ENCODE data around the gene AP3B1.
"Not testable (repeated sequence)": the region's sequence is repeated elsewhere in the genome, so short reads cannot be mapped to it uniquely, and the experiment has no call there.

AP3B1 gene

GRCh38 chr5:78215972-78216371, 78.5 kb downstream of the AP3B1 start:
- H3K4me1 ChIP-seq (ENCODE audit: control insufficient read depth, insufficient read depth, low read length), result peaks cover 7% of the 10 kb centered on the region; the same call in 1 of the 2 replicates
- H3K27me3 ChIP-seq (ENCODE audit: control insufficient read depth, insufficient read depth, low read length), result no peaks in the 10 kb centered on the region
- H3K9me3 ChIP-seq (ENCODE audit: control insufficient read depth, insufficient read depth, low read depth, low read length), result no peaks in the 10 kb centered on the region
- H3K27ac ChIP-seq (ENCODE audit: low read depth, low read length), result no peak overlapping the region
- H3K36me3 ChIP-seq (ENCODE audit: control insufficient read depth, insufficient read depth, low read length), result peaks cover 12% of the 10 kb centered on the region
- H3K9ac ChIP-seq (ENCODE audit: low read length), result no peak overlapping the region
- H3K4me3 ChIP-seq (ENCODE audit: low read depth, low read length), result no peak overlapping the region

DNA sequence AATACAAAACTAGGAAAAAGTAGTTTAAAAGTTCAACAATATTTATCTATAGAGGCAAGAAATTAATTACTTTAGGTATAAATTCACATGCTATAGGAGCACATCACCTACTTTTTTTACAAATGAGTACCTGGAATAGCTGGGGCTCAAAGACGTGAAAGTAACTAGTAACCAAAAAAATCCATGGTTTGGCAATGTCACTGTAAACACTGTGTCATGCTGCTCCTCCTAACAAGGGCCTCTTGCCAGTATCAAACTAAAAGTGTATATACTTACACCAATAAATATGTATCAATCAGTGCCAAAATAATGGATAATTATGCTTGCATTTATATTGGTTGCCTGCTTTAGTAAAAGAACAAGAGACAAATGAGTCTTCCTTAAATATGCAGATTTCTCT, 78.9 kb downstream of the AP3B1 start:
- Histone ChIP-seq H3K27ac (ENCODE audit: low read depth, low read length) (no peak overlapping the region), H3K36me3 (ENCODE audit: control insufficient read depth, insufficient read depth, low read length) (peaks cover 10% of the 10 kb centered on the region; the same call in 1 of the 2 replicates), H3K4me1 (ENCODE audit: control insufficient read depth, insufficient read depth, low read length) (peaks cover 7% of the 10 kb centered on the region; the same call in 1 of the 2 replicates), H3K4me3 (ENCODE audit: low read depth, low read length) (no peak overlapping the region), H3K27me3 (ENCODE audit: control insufficient read depth, insufficient read depth, low read length) (no peaks in the 10 kb centered on the region), H3K9me3 (ENCODE audit: control insufficient read depth, insufficient read depth, low read depth, low read length) (no peaks in the 10 kb centered on the region), H3K9ac (ENCODE audit: low read length) (no peak overlapping the region)

DNA sequence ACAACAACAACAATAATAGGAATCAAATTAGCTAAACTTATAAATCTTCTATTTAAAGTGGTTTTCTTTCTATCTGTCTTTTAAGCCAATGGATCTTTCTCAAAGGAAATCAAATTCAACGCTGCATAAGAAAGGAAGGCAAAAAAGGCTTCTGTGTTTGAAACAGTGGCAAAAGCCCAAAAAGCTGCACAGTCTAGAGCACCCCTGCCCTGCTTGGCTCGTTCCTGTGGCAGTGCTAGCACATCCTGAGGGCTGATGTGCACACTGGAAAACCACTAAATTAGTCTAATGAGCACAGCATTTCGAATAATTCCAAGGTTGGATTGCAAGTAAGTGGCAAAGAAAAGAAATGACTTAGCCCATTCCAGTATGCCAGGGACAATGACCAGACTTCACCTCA, 80.7 kb downstream of the AP3B1 start:
- no peaks in the 10 kb centered on the region for H3K9me3 ChIP-seq (ENCODE audit: control insufficient read depth, insufficient read depth, low read depth, low read length)
- H3K36me3 ChIP-seq (ENCODE audit: control insufficient read depth, insufficient read depth, low read length), result peaks cover 10% of the 10 kb centered on the region; the same call in 1 of the 2 replicates
- H3K9ac ChIP-seq (ENCODE audit: low read length), result no peak overlapping the region
- peaks cover 7% of the 10 kb centered on the region; the same call in 1 of the 2 replicates for H3K4me1 ChIP-seq (ENCODE audit: control insufficient read depth, insufficient read depth, low read length)
- H3K4me3 ChIP-seq (ENCODE audit: low read depth, low read length), result no peak overlapping the region
- no peaks in the 10 kb centered on the region for H3K27me3 ChIP-seq (ENCODE audit: control insufficient read depth, insufficient read depth, low read length)
- no peak overlapping the region for H3K27ac ChIP-seq (ENCODE audit: low read depth, low read length)

DNA sequence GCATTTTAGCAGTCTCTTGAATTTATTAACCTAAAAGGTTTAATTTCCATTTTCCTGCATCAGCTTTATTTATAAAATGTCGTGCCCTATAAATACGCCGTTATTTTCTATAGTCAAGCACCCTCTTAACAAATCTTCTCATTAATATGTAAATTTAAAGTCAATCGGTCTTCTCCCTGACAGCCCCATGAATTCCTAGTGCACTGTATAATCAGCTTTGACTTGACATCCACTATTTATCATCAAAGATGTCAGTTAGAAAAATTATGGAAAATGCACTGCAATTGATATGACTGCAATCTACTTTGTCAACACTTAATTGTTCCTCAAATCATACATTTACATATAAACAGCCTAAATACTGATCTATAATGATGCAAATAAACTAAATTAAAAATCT, 83.4 kb downstream of the AP3B1 start:
- Histone ChIP-seq H3K27me3 (ENCODE audit: control insufficient read depth, insufficient read depth, low read length) (no peaks in the 10 kb centered on the region), H3K27ac (ENCODE audit: low read depth, low read length) (peak overlapping the region; percentile 50; the same call in 1 of the 2 replicates), H3K9me3 (ENCODE audit: control insufficient read depth, insufficient read depth, low read depth, low read length) (no peaks in the 10 kb centered on the region), H3K4me1 (ENCODE audit: control insufficient read depth, insufficient read depth, low read length) (peaks cover 7% of the 10 kb centered on the region; the same call in 1 of the 2 replicates), H3K4me3 (ENCODE audit: low read depth, low read length) (no peak overlapping the region), H3K36me3 (ENCODE audit: control insufficient read depth, insufficient read depth, low read length) (peaks cover 18% of the 10 kb centered on the region), H3K9ac (ENCODE audit: low read length) (no peak overlapping the region)

GRCh38 chr5:78204241-78204640, 90.3 kb downstream of the AP3B1 start:
- Histone ChIP-seq H3K27ac (ENCODE audit: low read depth, low read length) (no peak overlapping the region), H3K36me3 (ENCODE audit: control insufficient read depth, insufficient read depth, low read length) (peaks cover 33% of the 10 kb centered on the region), H3K4me3 (ENCODE audit: low read depth, low read length) (no peak overlapping the region), H3K4me1 (ENCODE audit: control insufficient read depth, insufficient read depth, low read length) (no peaks in the 10 kb centered on the region), H3K9ac (ENCODE audit: low read length) (no peak overlapping the region), H3K27me3 (ENCODE audit: control insufficient read depth, insufficient read depth, low read length) (no peaks in the 10 kb centered on the region), H3K9me3 (ENCODE audit: control insufficient read depth, insufficient read depth, low read depth, low read length) (peaks cover 14% of the 10 kb centered on the region; the same call in 1 of the 2 replicates)

DNA sequence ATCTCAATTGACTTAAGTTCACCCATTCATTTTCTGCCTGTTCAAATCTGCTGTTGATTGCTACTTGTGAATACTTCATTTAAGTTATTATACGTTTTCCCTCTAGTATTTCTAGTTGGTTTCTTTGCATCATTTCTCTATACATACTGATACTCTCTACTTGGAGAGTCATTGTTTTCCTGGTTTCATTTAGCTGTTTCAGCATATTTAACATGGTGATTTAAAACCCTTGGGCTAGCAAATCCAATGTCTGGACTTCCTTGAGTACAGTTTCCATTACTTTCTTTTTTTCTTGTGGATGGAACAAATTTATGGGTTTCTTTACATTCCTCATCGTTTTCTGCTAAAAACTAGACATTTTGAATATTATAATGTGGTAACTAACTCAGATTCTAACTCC, 90.7 kb downstream of the AP3B1 start:
- H3K4me3 ChIP-seq (ENCODE audit: low read depth, low read length), result no peak overlapping the region
- H3K36me3 ChIP-seq (ENCODE audit: control insufficient read depth, insufficient read depth, low read length), result peaks cover 33% of the 10 kb centered on the region

DNA sequence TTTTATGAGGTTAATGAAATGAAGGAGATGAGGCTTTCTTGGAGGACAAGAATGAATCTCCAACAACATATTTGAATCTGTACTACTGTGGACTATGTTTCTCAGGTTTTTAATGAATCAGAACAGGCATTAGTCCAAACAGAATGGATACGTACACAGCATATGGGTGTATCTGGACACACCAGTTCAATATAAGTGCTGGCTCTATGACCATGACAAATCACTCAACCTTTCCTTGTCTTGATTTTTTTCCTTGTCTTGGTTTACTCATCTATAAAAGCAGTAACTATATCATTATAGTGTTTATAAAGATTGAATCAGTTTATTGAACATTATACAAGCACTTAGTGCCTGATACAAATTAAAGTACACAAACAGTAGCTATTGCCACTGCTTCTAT, 104.1 kb downstream of the AP3B1 start:
- no peak overlapping the region for H3K27ac ChIP-seq (ENCODE audit: low read depth, low read length)
- no peaks in the 10 kb centered on the region for H3K4me1 ChIP-seq (ENCODE audit: control insufficient read depth, insufficient read depth, low read length)
- no peak overlapping the region for H3K9ac ChIP-seq (ENCODE audit: low read length)
- no peaks in the 10 kb centered on the region for H3K27me3 ChIP-seq (ENCODE audit: control insufficient read depth, insufficient read depth, low read length)
- H3K36me3 ChIP-seq (ENCODE audit: control insufficient read depth, insufficient read depth, low read length), result peaks cover 4% of the 10 kb centered on the region; the same call in 1 of the 2 replicates
- H3K4me3 ChIP-seq (ENCODE audit: low read depth, low read length), result no peak overlapping the region
- 0 out of 2 replicates have a peak, but pooled peaks cover 2% of the 10 kb centered on the region for H3K9me3 ChIP-seq (ENCODE audit: control insufficient read depth, insufficient read depth, low read depth, low read length)

More for the DNA sequence above, 90.7 kb downstream of the AP3B1 start:
- Histone ChIP-seq H3K4me1 (ENCODE audit: control insufficient read depth, insufficient read depth, low read length) (no peaks in the 10 kb centered on the region), H3K27ac (ENCODE audit: low read depth, low read length) (no peak overlapping the region), H3K27me3 (ENCODE audit: control insufficient read depth, insufficient read depth, low read length) (no peaks in the 10 kb centered on the region), H3K9me3 (ENCODE audit: control insufficient read depth, insufficient read depth, low read depth, low read length) (peaks cover 14% of the 10 kb centered on the region; the same call in 1 of the 2 replicates), H3K9ac (ENCODE audit: low read length) (no peak overlapping the region)

DNA sequence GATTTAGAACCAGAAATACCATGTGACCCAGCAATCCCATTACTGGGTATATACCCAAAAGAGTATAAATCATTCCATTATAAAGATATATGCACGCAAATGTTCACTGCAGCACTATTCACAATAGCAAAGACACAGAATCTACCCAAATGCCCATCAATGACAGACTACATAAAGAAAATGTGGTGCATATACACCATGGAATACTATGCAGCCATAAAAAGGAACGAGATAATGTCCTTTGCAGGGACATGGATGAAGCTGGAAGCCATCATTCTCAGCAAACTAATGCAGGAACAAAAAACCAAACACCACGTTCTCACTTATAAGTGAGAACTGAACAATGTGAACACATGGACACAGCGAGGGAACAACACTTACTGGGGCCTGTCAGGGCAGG, 105.8 kb downstream of the AP3B1 start:
- H3K27me3 ChIP-seq (ENCODE audit: control insufficient read depth, insufficient read depth, low read length); H3K27ac ChIP-seq (ENCODE audit: low read depth, low read length); H3K9ac ChIP-seq (ENCODE audit: low read length); H3K4me1 ChIP-seq (ENCODE audit: control insufficient read depth, insufficient read depth, low read length); H3K9me3 ChIP-seq (ENCODE audit: control insufficient read depth, insufficient read depth, low read depth, low read length); H3K36me3 ChIP-seq (ENCODE audit: control insufficient read depth, insufficient read depth, low read length); H3K4me3 ChIP-seq (ENCODE audit: low read depth, low read length): not testable (repeated sequence)

- no peaks in the 10 kb centered on the region for H3K4me1 ChIP-seq (ENCODE audit: control insufficient read depth, insufficient read depth, low read length)
- H3K27ac ChIP-seq (ENCODE audit: low read depth, low read length), result no peak overlapping the region
- H3K27me3 ChIP-seq (ENCODE audit: control insufficient read depth, insufficient read depth, low read length), result no peaks in the 10 kb centered on the region
- no peak overlapping the region for H3K4me3 ChIP-seq (ENCODE audit: low read depth, low read length)
- H3K36me3 ChIP-seq (ENCODE audit: control insufficient read depth, insufficient read depth, low read length), result peaks cover 4% of the 10 kb centered on the region; the same call in 1 of the 2 replicates
- H3K9me3 ChIP-seq (ENCODE audit: control insufficient read depth, insufficient read depth, low read depth, low read length), result 0 out of 2 replicates have a peak, but pooled peaks cover 2% of the 10 kb centered on the region
- H3K9ac ChIP-seq (ENCODE audit: low read length), result no peak overlapping the region
These were observed 107.3 kb downstream of the AP3B1 start for GRCh38 chr5:78187172-78187571.

DNA sequence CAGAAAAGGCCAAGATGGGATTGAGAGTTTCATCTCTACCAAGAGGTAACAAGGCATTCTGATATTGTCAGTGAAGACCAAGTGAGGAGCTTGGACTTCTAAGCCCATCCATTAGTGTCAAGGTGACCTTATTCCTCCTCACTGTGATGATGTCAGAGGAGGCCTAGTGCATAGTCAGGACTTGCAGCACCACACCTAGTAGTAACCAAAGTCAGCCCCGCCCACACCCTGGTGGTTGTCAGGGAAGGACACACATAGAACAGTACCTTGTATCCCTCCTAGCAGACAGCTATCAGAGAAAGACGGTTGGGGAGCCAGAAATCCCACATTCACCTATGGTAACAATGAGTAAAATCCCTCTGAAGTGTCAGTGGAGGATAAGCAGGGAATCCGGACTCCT, 111.7 kb downstream of the AP3B1 start:
- H3K9me3 ChIP-seq (ENCODE audit: control insufficient read depth, insufficient read depth, low read depth, low read length), result no peaks in the 10 kb centered on the region
- no peak overlapping the region for H3K9ac ChIP-seq (ENCODE audit: low read length)
- no peak overlapping the region for H3K4me3 ChIP-seq (ENCODE audit: low read depth, low read length)
- no peaks in the 10 kb centered on the region for H3K27me3 ChIP-seq (ENCODE audit: control insufficient read depth, insufficient read depth, low read length)
- H3K27ac ChIP-seq (ENCODE audit: low read depth, low read length), result no peak overlapping the region
- H3K36me3 ChIP-seq (ENCODE audit: control insufficient read depth, insufficient read depth, low read length), result no peaks in the 10 kb centered on the region; the same call in 1 of the 2 replicates
- no peaks in the 10 kb centered on the region for H3K4me1 ChIP-seq (ENCODE audit: control insufficient read depth, insufficient read depth, low read length)

DNA sequence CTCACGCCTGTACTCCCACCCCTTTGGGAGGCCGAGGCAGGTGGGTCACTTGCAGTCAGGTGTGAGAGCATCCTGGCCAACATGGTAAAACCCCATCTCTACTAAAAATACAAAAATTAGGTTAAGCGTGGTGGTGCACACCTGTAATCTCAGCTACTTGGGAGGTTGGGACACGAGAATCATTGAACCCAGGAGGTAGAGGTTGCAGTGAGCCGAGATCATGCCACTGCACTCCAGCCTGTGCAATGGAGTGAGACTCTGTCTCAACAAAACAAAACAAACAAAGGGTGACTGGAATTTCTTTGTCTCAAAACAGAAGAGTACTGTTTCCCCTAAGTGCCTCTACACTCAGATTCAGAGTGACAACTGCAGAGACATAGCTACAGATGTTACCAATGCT, 116.1 kb downstream of the AP3B1 start:
- H3K4me3 ChIP-seq (ENCODE audit: low read depth, low read length), result no peak overlapping the region
- no peak overlapping the region for H3K27ac ChIP-seq (ENCODE audit: low read depth, low read length)
- no peak overlapping the region for H3K9ac ChIP-seq (ENCODE audit: low read length)
- H3K4me1 ChIP-seq (ENCODE audit: control insufficient read depth, insufficient read depth, low read length), result no peaks in the 10 kb centered on the region
- H3K36me3 ChIP-seq (ENCODE audit: control insufficient read depth, insufficient read depth, low read length), result peaks cover 21% of the 10 kb centered on the region
- no peaks in the 10 kb centered on the region for H3K27me3 ChIP-seq (ENCODE audit: control insufficient read depth, insufficient read depth, low read length)
- H3K9me3 ChIP-seq (ENCODE audit: control insufficient read depth, insufficient read depth, low read depth, low read length), result peaks cover 3% of the 10 kb centered on the region; the same call in 1 of the 2 replicates
